Muscle layer of colon (tissue), 2 donors: ENCODE measurements around the gene MYBPH.

Experiments used
- H3K27ac ChIP-seq: one replicate; pipeline ENCODE4 v1.7.0; 2013; ENCODE audit warnings: low read depth, mild to moderate bottlenecking, low read length, moderate library complexity
- H3K27me3 ChIP-seq, 2 donors: one replicate each; pipeline ENCODE4 v1.7.0; 2013; ENCODE audit warnings: low read length in 2 of 2, mild to moderate bottlenecking in 2 of 2; ENCODE audit not compliant: insufficient read depth in 2 of 2, control insufficient read depth in 1 of 2
- H3K36me3 ChIP-seq: one replicate; pipeline ENCODE4 v1.7.0; 2013; ENCODE audit warnings: mild to moderate bottlenecking, low read length; ENCODE audit not compliant: insufficient read depth
- H3K4me1 ChIP-seq: one replicate; pipeline ENCODE4 v1.7.0; 2013; ENCODE audit warnings: mild to moderate bottlenecking, low read length; ENCODE audit not compliant: insufficient read depth
- H3K4me3 ChIP-seq, 2 donors: one replicate each; pipeline ENCODE4 v1.7.0; 2013; ENCODE audit warnings: low read length in 2 of 2, low read depth in 1 of 2, mild to moderate bottlenecking in 1 of 2, moderate library complexity in 1 of 2
- H3K9ac ChIP-seq: one replicate; pipeline ENCODE4 v1.7.0; 2013; ENCODE audit warnings: low read length
- H3K9me3 ChIP-seq: one replicate; pipeline ENCODE4 v1.7.0; 2013; ENCODE audit warnings: mild to moderate bottlenecking, low read length
- donor health status: abdominal sarcoma.
- donor health status: Adenocarcinoma of cecum.

Gene MYBPH

DNA sequence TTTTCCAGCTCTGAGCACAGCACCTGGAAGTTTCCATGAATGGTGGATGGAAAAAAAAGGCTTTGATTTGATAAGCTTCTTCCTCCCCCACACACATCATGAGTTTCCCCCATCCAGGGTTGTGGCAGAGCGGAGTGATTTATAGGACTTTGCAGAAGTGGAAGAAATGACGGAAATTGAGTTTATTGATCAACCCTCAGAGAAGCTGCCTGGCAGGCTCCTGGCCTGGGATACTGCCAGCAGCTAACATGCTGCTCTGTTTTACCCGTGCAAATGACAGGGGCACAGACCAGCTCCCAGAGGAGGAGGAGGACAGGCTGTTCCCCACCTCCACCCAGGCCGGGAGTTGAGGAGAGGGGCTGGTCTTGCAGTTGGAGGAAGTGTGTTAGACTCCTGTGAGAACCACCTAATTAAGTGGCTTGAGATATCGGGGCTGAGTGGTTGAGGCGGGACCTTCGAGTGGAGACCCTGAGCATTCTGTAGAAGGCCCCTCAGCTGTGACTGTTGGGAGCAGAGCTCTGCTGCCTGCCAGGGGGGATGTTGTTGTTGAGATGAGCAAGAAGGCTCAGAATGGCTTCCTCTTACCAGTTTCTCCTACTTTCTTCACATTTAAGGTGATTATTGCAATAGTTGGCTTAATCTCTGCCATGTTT, 26.3 kb downstream of the MYBPH start:
- Histone ChIP-seq H3K9me3 (no peaks in the 10 kb centered on the region), H3K27me3 (peaks cover 0 to 2% of the 10 kb centered on the region in 2 donors), H3K4me1 (no peaks in the 10 kb centered on the region), H3K4me3 (no peak overlapping the region), H3K36me3 (no peaks in the 10 kb centered on the region), H3K27ac (no peak overlapping the region), H3K9ac (no peak overlapping the region)

DNA sequence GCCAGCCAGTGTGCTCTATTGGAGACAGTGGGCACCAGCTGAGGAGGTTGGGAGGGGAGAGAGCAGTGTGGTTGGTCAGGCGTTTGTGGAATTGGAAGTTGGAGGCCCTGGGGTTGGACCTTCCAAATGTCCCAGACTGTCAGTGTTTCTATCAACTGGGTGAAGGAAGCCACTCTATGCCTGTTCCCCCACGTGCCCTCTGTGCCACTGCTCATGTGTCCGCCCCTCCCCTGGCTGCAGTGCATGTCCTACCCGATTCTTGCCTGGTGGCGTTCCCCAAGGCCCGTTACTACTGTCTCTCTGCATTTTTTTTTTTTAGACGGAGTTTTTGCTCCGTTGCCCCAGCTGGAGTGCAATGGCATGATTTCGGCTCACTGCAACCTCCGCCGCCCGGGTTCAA, 27.0 kb downstream of the MYBPH start:
- H3K4me3 ChIP-seq = no peak overlapping the region
- H3K27ac ChIP-seq = no peak overlapping the region
- H3K36me3 ChIP-seq = no peaks in the 10 kb centered on the region
- H3K4me1 ChIP-seq = no peaks in the 10 kb centered on the region
- H3K9ac ChIP-seq = no peak overlapping the region
- H3K27me3 ChIP-seq = no peaks in the 10 kb centered on the region
- no peaks in the 10 kb centered on the region for H3K9me3 ChIP-seq

GRCh38 chr1:203148127-203148526, 27.5 kb downstream of the MYBPH start:
- Histone ChIP-seq H3K36me3 (no peaks in the 10 kb centered on the region), H3K9ac (no peak overlapping the region), H3K9me3 (no peaks in the 10 kb centered on the region), H3K4me1 (no peaks in the 10 kb centered on the region), H3K27me3 (no peaks in the 10 kb centered on the region), H3K4me3 (no peak overlapping the region), H3K27ac (no peak overlapping the region)

- H3K27ac ChIP-seq = no peak overlapping the region
- no peaks in the 10 kb centered on the region for H3K27me3 ChIP-seq
- no peak overlapping the region for H3K4me3 ChIP-seq
- H3K9ac ChIP-seq = no peak overlapping the region
- H3K9me3 ChIP-seq = no peaks in the 10 kb centered on the region
- H3K4me1 ChIP-seq = no peaks in the 10 kb centered on the region
- no peaks in the 10 kb centered on the region for H3K36me3 ChIP-seq
These were observed 28.2 kb downstream of the MYBPH start for GRCh38 chr1:203147376-203147775.

DNA sequence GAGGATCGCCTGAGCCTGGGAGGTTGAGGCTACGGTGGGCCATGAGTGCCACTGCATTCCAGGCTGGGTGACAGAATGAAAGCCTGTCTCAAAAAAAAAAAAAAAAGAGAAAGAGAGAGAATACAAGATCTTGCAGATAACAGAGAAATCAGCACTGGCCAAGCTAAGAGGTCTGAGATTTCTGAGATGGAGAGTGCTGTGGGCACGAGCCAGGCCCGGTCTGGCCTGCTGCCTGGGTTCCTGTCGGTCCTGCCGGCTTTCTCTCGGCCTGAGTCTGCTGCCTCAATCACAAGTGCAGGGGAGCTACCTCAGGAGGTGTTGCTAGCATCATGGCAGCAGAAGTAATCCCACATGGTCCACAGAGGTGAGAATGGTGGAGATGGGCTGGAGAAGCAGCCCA, 29.1 kb downstream of the MYBPH start:
- Histone ChIP-seq H3K4me3 (no peak overlapping the region), H3K27ac (no peak overlapping the region), H3K27me3 (no peaks in the 10 kb centered on the region), H3K9me3 (no peaks in the 10 kb centered on the region), H3K9ac (no peak overlapping the region), H3K4me1 (no peaks in the 10 kb centered on the region), H3K36me3 (no peaks in the 10 kb centered on the region)

GRCh38 chr1:203146042-203146369, 29.6 kb downstream of the MYBPH start:
- Histone ChIP-seq H3K27ac (no peak overlapping the region), H3K4me3 (no peak overlapping the region), H3K36me3 (no peaks in the 10 kb centered on the region), H3K27me3 (no peaks in the 10 kb centered on the region), H3K4me1 (no peaks in the 10 kb centered on the region), H3K9ac (no peak overlapping the region), H3K9me3 (no peaks in the 10 kb centered on the region)

GRCh38 chr1:203145321-203146041, 30.1 kb downstream of the MYBPH start:
- no peak overlapping the region for H3K4me3 ChIP-seq
- no peak overlapping the region for H3K27ac ChIP-seq
- no peak overlapping the region for H3K9ac ChIP-seq
- H3K36me3 ChIP-seq = no peaks in the 10 kb centered on the region
- H3K4me1 ChIP-seq = no peaks in the 10 kb centered on the region
- no peaks in the 10 kb centered on the region for H3K27me3 ChIP-seq
- no peaks in the 10 kb centered on the region for H3K9me3 ChIP-seq

DNA sequence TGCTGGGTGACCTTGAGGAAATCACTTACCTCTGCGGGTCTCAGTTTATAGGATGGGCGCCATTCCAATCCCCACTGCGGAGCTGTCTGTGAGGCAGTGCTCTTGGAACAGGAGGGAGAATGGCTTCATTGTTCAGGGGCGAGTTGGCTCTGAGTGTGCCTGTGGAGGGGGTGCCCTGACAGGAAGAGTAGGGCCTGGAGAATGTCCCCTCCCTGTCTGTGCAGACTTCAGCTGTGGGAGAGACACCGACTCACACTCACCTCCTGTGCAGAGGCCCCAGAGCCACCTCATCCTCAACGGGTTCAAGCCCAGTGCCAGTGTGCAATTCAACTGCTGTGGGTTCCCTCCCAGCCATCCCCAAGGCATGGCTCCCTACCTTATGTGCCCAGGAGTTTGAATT, 31.0 kb downstream of the MYBPH start:
- no peaks in the 10 kb centered on the region for H3K4me1 ChIP-seq
- no peak overlapping the region for H3K27ac ChIP-seq
- no peaks in the 10 kb centered on the region for H3K9me3 ChIP-seq
- no peak overlapping the region for H3K4me3 ChIP-seq
- H3K36me3 ChIP-seq = no peaks in the 10 kb centered on the region
- no peak overlapping the region for H3K9ac ChIP-seq
- H3K27me3 ChIP-seq = no peaks in the 10 kb centered on the region

DNA sequence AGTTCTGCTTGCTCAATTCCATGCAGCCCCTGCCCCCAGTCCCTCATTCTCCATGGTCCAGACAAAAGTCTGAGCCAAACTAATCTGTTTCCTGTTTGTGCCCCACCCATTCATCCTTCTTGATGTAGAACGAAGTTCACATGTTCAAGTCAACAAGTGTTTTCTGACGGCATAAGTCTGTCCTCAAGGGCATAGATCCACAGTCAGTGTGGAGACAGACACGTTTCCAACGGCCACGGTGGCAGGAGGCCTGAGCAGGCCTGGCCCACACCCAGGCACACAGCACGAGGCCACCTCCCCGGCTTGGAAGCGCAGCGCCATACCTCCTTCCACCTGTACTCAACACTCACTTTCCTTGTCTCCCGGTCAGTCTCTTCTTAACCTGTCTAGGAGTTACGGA, 32.0 kb downstream of the MYBPH start:
- no peaks in the 10 kb centered on the region for H3K4me1 ChIP-seq
- H3K27me3 ChIP-seq = no peaks in the 10 kb centered on the region
- no peak overlapping the region for H3K27ac ChIP-seq
- H3K36me3 ChIP-seq = no peaks in the 10 kb centered on the region
- H3K9me3 ChIP-seq = no peaks in the 10 kb centered on the region
- no peak overlapping the region for H3K9ac ChIP-seq
- H3K4me3 ChIP-seq = no peak overlapping the region

- Histone ChIP-seq H3K9ac (no peak overlapping the region), H3K4me3 (no peak overlapping the region)
These were observed 32.8 kb downstream of the MYBPH start for GRCh38 chr1:203142684-203143408.

DNA sequence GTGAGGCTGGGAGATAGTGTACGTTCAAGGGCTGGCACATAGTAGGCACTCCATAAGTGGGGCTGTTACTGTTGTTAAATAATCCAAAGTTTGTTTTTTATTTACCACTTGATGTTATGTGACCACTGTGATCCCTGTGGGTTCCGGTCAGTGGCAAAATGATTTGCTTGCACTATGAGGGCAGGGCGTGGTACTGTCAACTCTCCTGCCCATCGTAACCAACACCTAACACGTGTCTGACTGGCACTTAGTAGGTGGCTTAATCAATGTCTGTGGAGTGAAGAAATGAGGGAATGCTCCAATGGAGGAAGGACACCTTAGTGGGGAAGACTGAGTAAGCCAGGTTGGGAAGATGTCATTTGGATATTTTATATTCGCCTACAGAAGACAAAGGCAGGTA, 33.5 kb downstream of the MYBPH start:
- Histone ChIP-seq H3K27me3 (no peaks in the 10 kb centered on the region), H3K4me3 (no peak overlapping the region), H3K9me3 (no peaks in the 10 kb centered on the region), H3K4me1 (no peaks in the 10 kb centered on the region), H3K36me3 (no peaks in the 10 kb centered on the region), H3K9ac (no peak overlapping the region), H3K27ac (no peak overlapping the region)

More at GRCh38 chr1:203142684-203143408, 32.8 kb downstream of the MYBPH start:
- Histone ChIP-seq H3K36me3 (no peaks in the 10 kb centered on the region), H3K27ac (no peak overlapping the region), H3K27me3 (no peaks in the 10 kb centered on the region), H3K9me3 (no peaks in the 10 kb centered on the region), H3K4me1 (no peaks in the 10 kb centered on the region)
